HepG2 (cell line): ENCODE measurements around the gene PRCD. TPM values are rescaled to one million over a fixed set of nuclear protein-coding genes. Genes with fewer than 3 reads are reported as not detected.

Experiments
- EP300 ChIP-seq, 3 experiments: sonication (generic) in 1 of 3; formaldehyde crosslinking in 1 of 3; IDR thresholded peaks; 2 replicates each; pipeline versions ENCODE4 v1.5.1 to v1.6.1; 2011 to 2020; ENCODE audit warnings: low read depth in 2 of 3, low read length in 2 of 3, borderline replicate concordance in 1 of 3, improper control_type of control experiment in 1 of 3, mild to moderate bottlenecking in 1 of 3, missing genetic modification reagents in 1 of 3, moderate library complexity in 1 of 3
- HMGXB3 ChIP-seq: sonication (generic); formaldehyde crosslinking; IDR thresholded peaks from 2 replicates; pipeline ENCODE4 v1.4.0; 2020; ENCODE audit warnings: missing genetic modification reagents, borderline replicate concordance
- KDM5A ChIP-seq: fragments of 200-600 bp; sonication (generic); IDR thresholded peaks from 2 replicates; pipeline ENCODE4 v1.7.0; 2018; ENCODE audit warnings: antibody characterized with exemption, mild to moderate bottlenecking, low read length, borderline replicate concordance
- RNF2 ChIP-seq: fragments of 450-650 bp; conservative IDR thresholded peaks from 2 replicates; pipeline ENCODE4 v1.6.1; 2016; ENCODE audit warnings: low read depth
- RXRB ChIP-seq: IDR thresholded peaks from 2 replicates; pipeline ENCODE4 v1.6.1; 2016; ENCODE audit warnings: borderline replicate concordance, missing genetic modification reagents, missing compliant biosample characterization
- UBTF ChIP-seq: sonication (generic); formaldehyde crosslinking; IDR thresholded peaks from 2 replicates; pipeline ENCODE4 v1.4.0; 2020; ENCODE audit warnings: mild to moderate bottlenecking, missing genetic modification reagents
- ZBTB10 ChIP-seq: sonication (generic); formaldehyde crosslinking; IDR thresholded peaks from 2 replicates; pipeline ENCODE4 v1.4.0; 2020; ENCODE audit warnings: missing genetic modification reagents, borderline replicate concordance
- ZBTB20 ChIP-seq: sonication (generic); formaldehyde crosslinking; IDR thresholded peaks from 2 replicates; pipeline ENCODE4 v1.8.1; 2023; ENCODE audit warnings: missing genetic modification reagents, low read depth, mild to moderate bottlenecking, borderline replicate concordance
- ZBTB4 ChIP-seq: sonication (generic); formaldehyde crosslinking; IDR thresholded peaks from 2 replicates; pipeline ENCODE4 v1.4.0; 2020; ENCODE audit warnings: missing genetic modification reagents, mild to moderate bottlenecking, borderline replicate concordance
- ZNF781 ChIP-seq: sonication (generic); formaldehyde crosslinking; IDR thresholded peaks from 2 replicates; pipeline ENCODE4 v1.5.1; 2020; ENCODE audit warnings: borderline replicate concordance, mild to moderate bottlenecking, missing genetic modification reagents; ENCODE audit errors: not compliant biosample characterization
- ZSCAN25 ChIP-seq: sonication (generic); formaldehyde crosslinking; IDR thresholded peaks from 2 replicates; pipeline ENCODE4 v1.8.0; 2022; ENCODE audit warnings: mild to moderate bottlenecking, missing genetic modification reagents
- ZSCAN29 ChIP-seq: sonication (generic); formaldehyde crosslinking; conservative IDR thresholded peaks from 2 replicates; pipeline ENCODE4 v1.4.0; 2020; ENCODE audit warnings: mild to moderate bottlenecking, missing genetic modification reagents
- polyA plus RNA-seq, 8 experiments: library from polyadenylated mRNA; depleted of rRNA in 3 of 8; stranded (reverse) in 7 of 8; unstranded in 1 of 8; fragments of >200 nt; fragmentation: Illumina TruSeq in 4 of 8; extraction: Trizol in 4 of 8; gene quantifications; 2 replicates each; pipeline versions ENCODE4 v1.2.1 to v1.2.3, GENCODE V29; 2011 to 2016; ENCODE audit warnings: low read depth in 4 of 8, missing spikeins in 1 of 8, mixed read lengths in 1 of 8; ENCODE audit not compliant: insufficient read depth in 1 of 8
- total RNA-seq, 5 experiments: library from RNA; depleted of rRNA; stranded (reverse); fragments of >200 nt; fragmentation: Illumina TruSeq; extraction: Trizol; gene quantifications; 2 replicates each; pipeline ENCODE4 v1.2.3, GENCODE V29; 2016; ENCODE audit warnings: low read depth in 1 of 5

PRCD gene
- total and polyA plus RNA-seq, 2 of the 13 experiments (the other 11 are each of a cell fraction or from before 2014, with no cell fraction given): 0.51 TPM; not detected in 1

GRCh38 chr17:76523084-76524037 is 16.5 kb upstream of the PRCD start (continued):
- TF ChIP-seq HMGXB3 (no peak; the same call in 1 of the 2 replicates), ZBTB10 (CRISPR knock-in tag) (0 out of 2 replicates have a peak, but pooled peaks have one; percentile 72), RNF2 (peak; percentile 53; the same call in 1 of the 2 replicates), ZSCAN25 (no peak; the same call in 1 of the 2 replicates), ZBTB4 (CRISPR knock-in tag) (peak; percentile 56; the same call in 1 of the 2 replicates), UBTF (CRISPR knock-in tag) (peak; percentile 58; the same call in 1 of the 2 replicates), ZSCAN29 (CRISPR knock-in tag) (peak; percentile 74; the same call in 1 of the 2 replicates), EP300 (IDR thresholded peaks at IDR 0.05; ENCODE audit: low read depth in 2 of 2, low read length in 2 of 2) (no peak; a peak in 1 of 4 replicates), EP300 (CRISPR knock-in tag; IDR thresholded peaks at IDR 0.05; ENCODE audit: borderline replicate concordance) (peak; percentile 45; the same call in 1 of the 2 replicates), KDM5A (no peak), ZNF781 (CRISPR knock-in tag) (no peak), RXRB (CRISPR knock-in tag) (peak; percentile 59; the same call in 1 of the 2 replicates), ZBTB20 (CRISPR knock-in tag) (no peak)
